Panc1 (cell line): ENCODE data around the gene AHNAK.

Experiments used
- CTCF ChIP-seq: fragments of 450-650 bp; IDR thresholded peaks from 2 replicates; pipeline ENCODE4 v1.5.1; 2017; ENCODE audit warnings: mild to moderate bottlenecking
- POLR2AphosphoS5 ChIP-seq: IDR thresholded peaks from 2 replicates; pipeline ENCODE4 v1.6.1; 2012; ENCODE audit warnings: mild to moderate bottlenecking, low read depth, low read length, moderate library complexity
- REST ChIP-seq, 2 experiments: IDR thresholded peaks; 2 replicates each; pipeline ENCODE4 v1.6.1; 2011 to 2012; ENCODE audit warnings: low read depth in 2 of 2, control low read depth in 1 of 2, low read length in 1 of 2, mild to moderate bottlenecking in 1 of 2, moderate library complexity in 1 of 2; ENCODE audit not compliant: insufficient read depth in 1 of 2
- SIN3A ChIP-seq: IDR thresholded peaks from 2 replicates; pipeline ENCODE4 v1.6.1; 2012; ENCODE audit warnings: low read depth, mild to moderate bottlenecking, low read length, moderate library complexity, borderline replicate concordance; ENCODE audit not compliant: insufficient read depth
- TCF7L2 ChIP-seq: IDR thresholded peaks from 2 replicates; pipeline ENCODE4 v1.6.1; 2011; ENCODE audit warnings: mild to moderate bottlenecking, low read depth, low read length, inconsistent platforms

GRCh38 chr11:62452261-62452660 lies 94.3 kb downstream of the AHNAK start:
- TF ChIP-seq CTCF (no peak), REST (IDR thresholded peaks at IDR 0.05; ENCODE audit: insufficient read depth in 1 of 2, low read depth in 2 of 2, low read length in 1 of 2) (no peak), SIN3A (no peak), POLR2AphosphoS5 (no peak), TCF7L2 (no peak)
